ENCODE results near the gene FFAR1. TPM values are rescaled to one million over a fixed set of nuclear protein-coding genes. Genes with fewer than 3 reads are reported as not detected.

Gene FFAR1
- total RNA-seq (under 1 TPM; 0.31 to 0.81 TPM), polyA plus RNA-seq (ENCODE audit: insufficient read depth, low read depth, low replicate concordance) (0.26 TPM)
- long read RNA-seq, donor 1: 0 reads
- long read RNA-seq, donor 2: 0 reads

DNA sequence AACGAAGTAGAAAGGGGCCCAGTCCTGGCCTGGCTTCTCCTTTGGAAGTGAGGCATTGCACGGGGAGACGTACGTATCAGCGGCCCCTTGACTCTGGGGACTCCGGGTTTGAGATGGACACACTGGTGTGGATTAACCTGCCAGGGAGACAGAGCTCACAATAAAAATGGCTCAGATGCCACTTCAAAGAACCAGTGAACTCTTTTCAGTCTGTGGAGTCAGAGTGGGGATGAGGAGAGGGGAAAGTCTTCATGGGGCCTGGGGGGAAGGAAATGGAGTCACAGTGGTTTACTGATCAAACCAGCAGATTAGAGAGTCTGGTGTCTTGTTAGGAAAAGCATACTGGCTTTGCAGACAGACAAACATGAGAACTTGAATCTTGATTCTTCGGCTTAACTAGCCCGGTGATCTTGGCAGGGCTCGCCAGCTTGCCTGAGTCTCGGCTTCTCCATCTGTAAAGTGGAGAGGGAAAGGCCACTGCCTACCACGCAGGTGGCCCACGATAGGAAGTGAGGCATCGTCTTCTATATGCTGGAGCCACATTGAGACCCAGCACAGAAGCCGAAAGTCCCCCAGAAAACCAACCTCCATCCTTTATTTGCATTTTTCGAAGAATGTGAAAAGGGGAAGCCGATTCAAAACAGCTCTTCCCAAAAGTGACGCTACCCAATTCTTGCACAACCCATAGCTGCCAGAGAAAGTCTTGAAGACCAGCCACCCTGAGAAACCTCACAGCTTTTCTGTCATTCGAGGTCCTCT is at the start of gene FFAR1:
TSS of gene FFAR1 (plus strand) at position 732 of the 759 bp plus-strand sequence. CDS start 3,650 bp downstream, outside the sequence.
- TF ChIP-seq POLR2A (IDR thresholded peaks at IDR 0.05) (no peak), CTCF (IDR thresholded peaks at IDR 0.05) (no peak)
- 78 to 89% methylated on average over 17 to 18 of the region's 18 CpGs for WGBS, 2 donors
- no peak for DNase-seq
- peaks cover 5% of the 10 kb centered on the region for H3K4me1 ChIP-seq
- H3K36me3 ChIP-seq (ENCODE audit: low read depth, missing control alignments): no peaks in the 10 kb centered on the region
- no peak within 1 kb of the TSS for H3K4me3 ChIP-seq
- no peaks in the 10 kb centered on the region for H3K27me3 ChIP-seq
- H3K9me3 ChIP-seq: no peaks in the 10 kb centered on the region
- H3K27ac ChIP-seq: no peak within 1 kb of the TSS
- intact Hi-C loops (cut with DNase I; ENCODE audit: low total_unique reads): no loop called here

DNA sequence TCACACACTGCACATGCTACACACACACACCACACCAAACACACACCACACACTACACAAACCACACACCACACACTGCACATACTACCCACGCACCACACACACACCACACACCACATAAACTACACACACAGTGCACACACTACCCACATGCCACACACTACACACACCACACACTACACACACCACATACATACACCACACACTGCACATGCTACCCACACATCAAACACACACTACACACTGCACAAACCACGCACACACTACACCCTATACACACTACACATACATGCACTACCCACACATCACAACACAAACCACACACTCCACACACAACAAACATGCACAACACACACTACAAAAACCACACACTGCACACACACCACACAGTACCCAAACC is 49.8 kb upstream of the FFAR1 start:
- H3K27ac ChIP-seq: no peak overlapping the region
- no peaks in the 10 kb centered on the region for H3K9me3 ChIP-seq
- 89 to 100% methylated on average over 2 of the region's 2 CpGs for WGBS, 2 donors
- DNase-seq: no peak
- H3K27me3 ChIP-seq: no peaks in the 10 kb centered on the region
- H3K4me1 ChIP-seq: no peaks in the 10 kb centered on the region
- TF ChIP-seq POLR2A (IDR thresholded peaks at IDR 0.05): no peak
- intact Hi-C loops (cut with DNase I; ENCODE audit: low total_unique reads): no loop called here
- H3K4me3 ChIP-seq: no peak overlapping the region
- no peaks in the 10 kb centered on the region for H3K36me3 ChIP-seq (ENCODE audit: low read depth, missing control alignments)

DNA sequence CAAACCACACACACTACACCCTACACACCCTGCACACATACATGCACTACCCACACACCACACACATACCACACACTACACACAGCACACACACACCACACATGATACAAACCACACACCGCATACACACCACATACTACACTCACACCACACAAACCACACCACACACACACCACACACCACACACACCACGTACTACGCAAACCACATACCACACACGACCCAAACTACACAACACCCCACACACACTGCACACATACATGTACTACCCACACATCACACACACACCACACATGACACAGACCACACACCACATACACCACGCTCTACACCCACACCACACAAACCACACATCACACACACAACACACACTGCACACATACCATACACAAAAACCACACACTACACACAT is 49.1 kb upstream of the FFAR1 start:
- TF ChIP-seq CTCF (IDR thresholded peaks at IDR 0.05) (no peak), POLR2A (IDR thresholded peaks at IDR 0.05) (no peak)
- Histone ChIP-seq H3K4me1 (no peaks in the 10 kb centered on the region), H3K9me3 (no peaks in the 10 kb centered on the region), H3K36me3 (ENCODE audit: low read depth, missing control alignments) (no peaks in the 10 kb centered on the region), H3K27me3 (no peaks in the 10 kb centered on the region), H3K27ac (no peak overlapping the region), H3K4me3 (no peak overlapping the region)
- intact Hi-C loops (cut with DNase I; ENCODE audit: low total_unique reads): no loop called here
- WGBS, 2 donors: 92 to 95% methylated on average over 5 of the region's 5 CpGs
- DNase-seq: no peak

GRCh38 chr19:35299523-35300338 is 48.0 kb upstream of the FFAR1 start:
- no peak for TF ChIP-seq CTCF (IDR thresholded peaks at IDR 0.05)
- no peak for TF ChIP-seq POLR2A (IDR thresholded peaks at IDR 0.05)
- H3K27me3 ChIP-seq: no peaks in the 10 kb centered on the region

GRCh38 chr19:35300339-35300649 is 47.4 kb upstream of the FFAR1 start:
- no peaks in the 10 kb centered on the region for H3K9me3 ChIP-seq
- no peak overlapping the region for H3K27ac ChIP-seq
- DNase-seq: no peak
- intact Hi-C loops (cut with DNase I; ENCODE audit: low total_unique reads): no loop called here
- no peaks in the 10 kb centered on the region for H3K4me1 ChIP-seq
- TF ChIP-seq CTCF (IDR thresholded peaks at IDR 0.05) (no peak), POLR2A (IDR thresholded peaks at IDR 0.05) (no peak)
- no peaks in the 10 kb centered on the region for H3K36me3 ChIP-seq (ENCODE audit: low read depth, missing control alignments)
- 55 to 76% methylated on average over 6 to 10 of the region's 10 CpGs for WGBS, 2 donors
- H3K4me3 ChIP-seq: peak overlapping the region in 1 of 2 donors; percentile 5
- no peaks in the 10 kb centered on the region for H3K27me3 ChIP-seq

More at GRCh38 chr19:35299523-35300338, 48.0 kb upstream of the FFAR1 start:
- no peak overlapping the region for H3K27ac ChIP-seq
- H3K36me3 ChIP-seq (ENCODE audit: low read depth, missing control alignments): no peaks in the 10 kb centered on the region
- 27 to 54% methylated on average over 6 to 33 of the region's 55 CpGs for WGBS, 2 donors
- no peaks in the 10 kb centered on the region for H3K4me1 ChIP-seq
- intact Hi-C loops (cut with DNase I; ENCODE audit: low total_unique reads): no loop called here
- H3K9me3 ChIP-seq: no peaks in the 10 kb centered on the region
- peak; percentile 70 for DNase-seq
- H3K4me3 ChIP-seq: peak overlapping the region; percentile 5 to 6

All from testis (tissue), 5 donors.